ENCODE results near the gene LOXHD1.

The LOXHD1 gene

GRCh38 chr18:46445522-46446313 is 211.3 kb downstream of the LOXHD1 start:
- DNase-seq (ENCODE audit: low read depth), result no peak

DNA sequence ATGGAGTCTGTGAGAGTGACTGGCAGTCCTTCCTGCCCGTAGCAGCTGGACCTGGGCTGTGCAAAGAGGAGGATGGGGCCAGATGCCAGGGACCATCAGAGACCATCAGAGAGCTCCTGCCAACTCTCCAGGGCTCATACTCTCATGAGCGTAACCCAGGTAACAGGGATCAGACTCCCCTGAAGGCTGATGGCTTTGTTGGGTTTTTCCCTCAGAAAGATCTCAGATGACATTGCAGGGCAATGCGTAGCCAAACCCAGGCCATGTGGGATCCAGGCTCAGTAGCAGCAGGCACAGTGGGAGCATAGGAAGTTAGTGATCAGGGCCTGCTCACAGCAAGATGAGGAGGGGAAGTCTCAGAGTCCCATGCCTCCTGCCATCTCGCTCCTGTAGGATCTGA is 218.0 kb downstream of the LOXHD1 start:
- no peak for DNase-seq (ENCODE audit: low read depth)

DNA sequence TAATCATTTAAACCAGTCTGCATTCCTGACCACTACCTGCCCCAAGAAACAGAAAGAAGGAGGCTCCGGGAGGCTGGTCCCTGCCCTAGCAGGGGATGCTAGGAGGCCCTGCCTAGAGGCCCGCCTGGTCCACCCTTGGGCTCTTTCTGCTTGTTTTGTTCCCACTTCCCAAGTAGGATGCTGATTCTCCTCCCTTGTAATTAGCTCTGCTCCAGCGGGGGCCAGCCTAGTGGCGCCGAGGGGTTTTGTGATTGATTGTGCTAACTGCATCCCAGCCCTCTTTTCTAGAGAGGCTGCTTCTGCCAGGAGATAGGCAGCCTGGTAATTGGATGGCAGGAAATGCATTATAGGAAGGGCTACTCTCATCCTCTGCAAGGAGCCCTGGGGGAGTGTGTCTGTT is 220.0 kb downstream of the LOXHD1 start:
- no peak for DNase-seq (ENCODE audit: low read depth)

DNA sequence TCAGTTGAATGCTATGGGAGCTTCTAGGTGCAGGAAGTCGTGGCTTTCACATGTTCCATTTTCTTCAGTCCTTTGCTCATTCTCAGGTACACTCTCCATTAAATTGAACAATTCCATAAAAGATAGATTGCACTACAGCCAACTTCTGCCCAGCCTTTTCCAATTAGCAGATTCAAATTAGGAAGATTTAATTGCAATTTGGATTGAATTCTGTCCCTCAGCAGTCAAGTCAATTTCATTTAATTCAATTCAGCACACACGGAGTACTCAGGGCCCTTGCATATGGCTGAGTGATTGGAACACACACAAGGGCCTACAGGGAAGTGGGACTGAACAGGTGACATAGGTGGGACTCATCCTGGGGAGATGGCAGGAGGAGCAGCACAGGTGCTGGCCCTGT is 220.4 kb downstream of the LOXHD1 start:
- DNase-seq (ENCODE audit: low read depth), result no peak

DNA sequence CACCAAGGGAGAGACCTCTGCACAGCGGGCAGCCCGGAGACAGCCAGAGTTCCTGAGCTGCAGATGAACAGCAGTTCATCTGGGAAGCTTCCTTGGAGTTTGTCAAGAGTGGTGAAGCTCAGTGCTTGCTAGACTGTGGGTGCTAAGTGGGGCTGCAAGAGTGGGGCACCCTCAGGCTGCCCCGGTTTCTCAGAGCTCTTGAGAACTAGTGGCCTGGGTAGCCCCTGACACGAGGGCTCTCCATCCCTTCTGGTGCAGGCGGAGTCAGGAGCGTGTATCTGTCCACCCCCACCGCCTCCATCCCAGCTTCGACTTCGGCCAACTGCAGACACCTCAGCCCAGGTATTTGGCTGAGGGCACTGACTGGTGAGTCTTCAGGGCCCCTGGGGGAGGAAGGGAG is 222.0 kb downstream of the LOXHD1 start:
- no peak for DNase-seq (ENCODE audit: low read depth)

DNA sequence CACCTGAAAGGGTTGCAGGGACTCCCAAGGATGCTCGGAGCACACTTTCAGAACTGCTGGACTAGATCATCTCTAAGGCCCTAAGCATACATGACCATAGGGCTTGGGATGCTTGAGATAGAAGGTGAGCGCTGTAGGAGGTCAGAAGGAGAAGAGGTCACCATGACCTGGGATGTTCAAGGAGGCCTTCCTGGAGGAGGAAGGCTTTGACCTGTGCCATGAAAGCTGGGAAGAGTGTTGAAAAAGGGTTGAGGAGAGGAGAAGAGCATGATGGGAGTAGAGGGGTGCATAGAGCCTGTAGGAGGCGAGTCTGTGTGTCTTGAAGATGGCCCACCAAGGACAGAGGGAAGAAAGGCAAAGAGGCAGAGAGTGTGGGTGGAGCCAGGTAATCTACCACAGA is 222.4 kb downstream of the LOXHD1 start:
- no peak for DNase-seq (ENCODE audit: low read depth)

GRCh38 chr18:46433121-46433826 is 223.7 kb downstream of the LOXHD1 start:
- DNase-seq (ENCODE audit: low read depth), result no peak

- no peak for DNase-seq (ENCODE audit: low read depth)
Observed at GRCh38 chr18:46431522-46432171, 225.4 kb downstream of the LOXHD1 start.

- DNase-seq (ENCODE audit: low read depth), result no peak
Observed at GRCh38 chr18:46429649-46430224, 227.3 kb downstream of the LOXHD1 start.

DNA sequence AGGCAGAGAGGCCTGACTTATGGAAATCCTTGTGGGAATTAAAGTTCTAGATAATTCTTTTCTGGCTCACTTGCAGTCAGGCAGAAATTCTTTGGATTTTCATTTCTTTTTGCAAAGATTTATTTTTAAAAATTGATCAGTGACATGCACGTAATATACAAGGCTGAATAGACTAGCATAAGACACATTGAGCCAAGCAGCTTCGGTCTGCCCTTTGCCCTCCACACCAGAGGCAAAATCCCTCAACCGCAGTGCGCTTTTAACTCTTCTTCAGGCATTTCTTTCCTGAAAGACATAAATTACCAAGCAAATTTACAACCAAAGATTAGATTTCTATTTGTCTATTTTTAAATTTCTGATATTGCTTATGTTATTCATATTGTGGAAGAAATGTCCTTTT is 227.9 kb downstream of the LOXHD1 start:
- no peak for DNase-seq (ENCODE audit: low read depth)

GRCh38 chr18:46428368-46428767 is 228.7 kb downstream of the LOXHD1 start:
- DNase-seq (ENCODE audit: low read depth), result no peak

GRCh38 chr18:46427216-46427995 is 229.6 kb downstream of the LOXHD1 start:
- no peak for DNase-seq (ENCODE audit: low read depth)

All from stimulated activated CD8-positive, alpha-beta memory T cell treated with anti-CD3 and anti-CD28 coated beads, Interleukin-12 subunit alpha, Interleukin-12 subunit beta, amount 100 ng/mL, for 1 hour (primary cell).